ENCODE measurements around the gene RBM4. TPM values are rescaled to one million over a fixed set of nuclear protein-coding genes. Genes with fewer than 3 reads are reported as not detected.

RBM4 gene
- total and polyA plus RNA-seq, 2 of the 4 experiments (the other 2 are of a cell fraction) = 165 to 198 TPM

DNA sequence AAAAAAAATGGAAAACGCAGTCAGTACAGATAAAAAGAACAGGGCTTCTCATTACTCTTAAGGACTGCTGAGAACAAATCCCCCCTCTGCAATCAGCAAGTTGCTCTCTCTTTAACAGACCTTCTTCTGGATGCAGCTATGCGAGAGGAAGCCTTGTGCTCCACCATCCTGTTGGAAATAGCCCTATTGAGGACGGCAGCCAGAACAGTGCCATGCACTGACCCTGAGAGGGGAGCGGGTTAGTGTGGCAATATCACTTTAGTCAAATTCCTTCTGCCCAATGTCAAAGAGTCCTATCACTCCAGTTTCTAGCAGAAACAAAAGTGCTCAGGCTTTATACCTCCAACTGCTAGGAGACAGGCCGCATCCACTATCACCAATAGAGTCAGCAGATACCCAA, 32.3 kb downstream of the RBM4 start:
- H3K18ac ChIP-seq (ENCODE audit: low read depth, low read length) = no peak overlapping the region
- no peak for TF ChIP-seq MAZ (IDR thresholded peaks at IDR 0.05; ENCODE audit: borderline replicate concordance, low read depth, low read length)
- TF ChIP-seq MAFK (IDR thresholded peaks at IDR 0.05; ENCODE audit: low read depth, low read length) = no peak
- TF ChIP-seq, protein P1, sequence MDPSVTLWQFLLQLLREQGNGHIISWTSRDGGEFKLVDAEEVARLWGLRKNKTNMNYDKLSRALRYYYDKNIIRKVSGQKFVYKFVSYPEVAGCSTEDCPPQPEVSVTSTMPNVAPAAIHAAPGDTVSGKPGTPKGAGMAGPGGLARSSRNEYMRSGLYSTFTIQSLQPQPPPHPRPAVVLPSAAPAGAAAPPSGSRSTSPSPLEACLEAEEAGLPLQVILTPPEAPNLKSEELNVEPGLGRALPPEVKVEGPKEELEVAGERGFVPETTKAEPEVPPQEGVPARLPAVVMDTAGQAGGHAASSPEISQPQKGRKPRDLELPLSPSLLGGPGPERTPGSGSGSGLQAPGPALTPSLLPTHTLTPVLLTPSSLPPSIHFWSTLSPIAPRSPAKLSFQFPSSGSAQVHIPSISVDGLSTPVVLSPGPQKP (IDR thresholded peaks at IDR 0.05; ENCODE audit: borderline replicate concordance, low read depth, low read length) = no peak
- no peak for TF ChIP-seq CHD1 (IDR thresholded peaks at IDR 0.05; ENCODE audit: low read depth, low read length)
- TF ChIP-seq CEBPB (IDR thresholded peaks at IDR 0.05; ENCODE audit: low read depth, low read length) = no peak
- TF ChIP-seq SMC3 (IDR thresholded peaks at IDR 0.05; ENCODE audit: low read depth, low read length) = no peak
- TF ChIP-seq, protein P2, sequence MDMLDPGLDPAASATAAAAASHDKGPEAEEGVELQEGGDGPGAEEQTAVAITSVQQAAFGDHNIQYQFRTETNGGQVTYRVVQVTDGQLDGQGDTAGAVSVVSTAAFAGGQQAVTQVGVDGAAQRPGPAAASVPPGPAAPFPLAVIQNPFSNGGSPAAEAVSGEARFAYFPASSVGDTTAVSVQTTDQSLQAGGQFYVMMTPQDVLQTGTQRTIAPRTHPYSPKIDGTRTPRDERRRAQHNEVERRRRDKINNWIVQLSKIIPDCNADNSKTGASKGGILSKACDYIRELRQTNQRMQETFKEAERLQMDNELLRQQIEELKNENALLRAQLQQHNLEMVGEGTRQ (IDR thresholded peaks at IDR 0.05; ENCODE audit: low read depth, low read length) = no peak
- TF ChIP-seq RAD21 (IDR thresholded peaks at IDR 0.05; ENCODE audit: low read length) = no peak
- no peak for TF ChIP-seq RCOR1 (IDR thresholded peaks at IDR 0.05; ENCODE audit: insufficient replicate concordance, low read length)
- no peak for TF ChIP-seq POLR2A (IDR thresholded peaks at IDR 0.05; ENCODE audit: low read depth, low read length)
- TF ChIP-seq FOS (IDR thresholded peaks at IDR 0.05; ENCODE audit: low read depth, low read length) = no peak
- TF ChIP-seq MXI1 (IDR thresholded peaks at IDR 0.05; ENCODE audit: borderline replicate concordance, low read depth, low read length) = no peak
- no peak for TF ChIP-seq NFE2L2 (IDR thresholded peaks at IDR 0.05; ENCODE audit: low read depth, low read length)
- no peak overlapping the region for H3K27ac ChIP-seq (ENCODE audit: insufficient read depth, low read length)
- no peak overlapping the region for H3K4me3 ChIP-seq (ENCODE audit: insufficient read depth, low read depth, low read length)
- H4K8ac ChIP-seq (ENCODE audit: low read depth in 2 of 2, low read length in 2 of 2) = no peak overlapping the region
- no CpG with 5 or more reads among the region's 5 CpGs for WGBS, 2 experiments (ENCODE audit: extremely low coverage in 2 of 2, insufficient read length in 1 of 2)
- ATAC-seq (ENCODE audit: low read depth) (no peak), DNase-seq (no peak)
- H4K20me1 ChIP-seq (ENCODE audit: insufficient read depth, low read length) = peaks cover 23% of the 10 kb centered on the region; the same call in 1 of the 2 replicates
- no peaks in the 10 kb centered on the region for H3K9me3 ChIP-seq (ENCODE audit: control insufficient read depth, insufficient read depth, low read length)
- H4K5ac ChIP-seq (ENCODE audit: low read depth, low read length) = 0 out of 2 replicates have a peak overlapping the region, but pooled peaks have one; percentile 42
- no peak overlapping the region for H3K56ac ChIP-seq (ENCODE audit: extremely low read depth, insufficient read depth, low read length)
- ChIA-PET POLR2A (ENCODE audit: unreplicated experiment) (no interaction called here), CTCF (interaction anchor here (0.6 to 0.7 kb wide), 2 partner anchors 75 to 170 kb away, joined by 3 to 6 read pairs; no protein-coding TSS in a partner anchor)
- H3K4ac ChIP-seq (ENCODE audit: low read depth, low read length) = no peak overlapping the region
- peaks cover 31 to 62% of the 10 kb centered on the region in 2 experiments for H3K79me1 ChIP-seq (ENCODE audit: low read depth in 1 of 2, low read length in 2 of 2)
- dilution Hi-C loops (cut with HindIII; ENCODE audit: low sequenced_read_pairs, unreplicated experiment) (no loop called here), in situ Hi-C loops (cut with MboI; ENCODE audit: low sequenced_read_pairs) (no loop called here), intact Hi-C loops (cut with micrococcal nuclease) (no loop called here)
- no TSS peak for BruUV-seq (replicated peaks)
- H4K91ac ChIP-seq (ENCODE audit: insufficient read depth, low read depth, low read length) = no peak overlapping the region
- H2BK120ac ChIP-seq (ENCODE audit: low read depth, low read length) = no peak overlapping the region
- peaks cover 19% of the 10 kb centered on the region for H3K36me3 ChIP-seq (ENCODE audit: control insufficient read depth, insufficient read depth, low read length)
- no peak overlapping the region for H3K23ac ChIP-seq (ENCODE audit: low read depth, low read length)
- no peak overlapping the region for H2BK15ac ChIP-seq (ENCODE audit: low read depth, low read length)
- no peak overlapping the region for H2BK20ac ChIP-seq (ENCODE audit: low read depth, low read length)
- no peak overlapping the region for H2BK5ac ChIP-seq (ENCODE audit: low read depth, low read length, poor library complexity, severe bottlenecking)
- H2AK9ac ChIP-seq (replicated peaks; ENCODE audit: low read depth, low read length, poor library complexity) = no peak overlapping the region
- H2AK5ac ChIP-seq (ENCODE audit: low read depth, low read length) = no peak overlapping the region
- peaks cover 6% of the 10 kb centered on the region; the same call in 1 of the 2 replicates for H3K9me1 ChIP-seq (ENCODE audit: insufficient read depth, low read length)
- H3K27me3 ChIP-seq (ENCODE audit: control insufficient read depth, insufficient read depth, low read length) = no peaks in the 10 kb centered on the region
- H3K14ac ChIP-seq (replicated peaks; ENCODE audit: low read depth, low read length) = no peak overlapping the region
- H3K4me2 ChIP-seq (ENCODE audit: low read depth, low read length) = no peak overlapping the region
- H2AFZ ChIP-seq (replicated peaks; ENCODE audit: low read length, poor library complexity) = no peak overlapping the region
- no peaks in the 10 kb centered on the region for H3K4me1 ChIP-seq (ENCODE audit: control insufficient read depth, insufficient read depth, low read length)
- no peak overlapping the region for H3K9ac ChIP-seq (ENCODE audit: low read depth, low read length)
